ENCODE results near the gene ACSS1. TPM values are rescaled to one million over a fixed set of nuclear protein-coding genes. Genes with fewer than 3 reads are reported as not detected.
"Not testable (repeated sequence)": the region's sequence is repeated elsewhere in the genome, so short reads cannot be mapped to it uniquely, and the experiment has no call there.

The ACSS1 gene
- total RNA-seq, 1 donor from 2014 or later, result 32.0 TPM

DNA sequence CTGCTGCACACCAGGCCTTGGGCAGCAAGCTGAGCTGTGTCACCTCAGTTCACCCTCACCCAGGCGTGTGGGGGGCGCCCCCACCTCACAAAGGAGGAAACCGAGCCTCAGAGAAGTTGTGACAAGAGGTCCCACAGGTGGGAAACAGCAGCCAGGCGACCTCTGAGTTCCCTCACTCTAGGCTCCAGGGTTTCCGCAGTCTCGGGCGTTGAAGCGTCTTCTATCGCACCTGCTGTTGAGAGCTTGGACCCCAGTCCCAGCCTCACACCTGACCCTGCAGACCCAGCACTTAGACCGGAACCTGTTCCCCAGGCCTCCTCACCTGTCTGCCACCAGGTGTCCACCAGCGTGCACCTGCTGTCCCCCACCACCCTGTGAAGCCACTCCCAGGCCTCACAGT is 43.1 kb downstream of the ACSS1 start:
- intact Hi-C loops (cut with micrococcal nuclease), result no loop called here

DNA sequence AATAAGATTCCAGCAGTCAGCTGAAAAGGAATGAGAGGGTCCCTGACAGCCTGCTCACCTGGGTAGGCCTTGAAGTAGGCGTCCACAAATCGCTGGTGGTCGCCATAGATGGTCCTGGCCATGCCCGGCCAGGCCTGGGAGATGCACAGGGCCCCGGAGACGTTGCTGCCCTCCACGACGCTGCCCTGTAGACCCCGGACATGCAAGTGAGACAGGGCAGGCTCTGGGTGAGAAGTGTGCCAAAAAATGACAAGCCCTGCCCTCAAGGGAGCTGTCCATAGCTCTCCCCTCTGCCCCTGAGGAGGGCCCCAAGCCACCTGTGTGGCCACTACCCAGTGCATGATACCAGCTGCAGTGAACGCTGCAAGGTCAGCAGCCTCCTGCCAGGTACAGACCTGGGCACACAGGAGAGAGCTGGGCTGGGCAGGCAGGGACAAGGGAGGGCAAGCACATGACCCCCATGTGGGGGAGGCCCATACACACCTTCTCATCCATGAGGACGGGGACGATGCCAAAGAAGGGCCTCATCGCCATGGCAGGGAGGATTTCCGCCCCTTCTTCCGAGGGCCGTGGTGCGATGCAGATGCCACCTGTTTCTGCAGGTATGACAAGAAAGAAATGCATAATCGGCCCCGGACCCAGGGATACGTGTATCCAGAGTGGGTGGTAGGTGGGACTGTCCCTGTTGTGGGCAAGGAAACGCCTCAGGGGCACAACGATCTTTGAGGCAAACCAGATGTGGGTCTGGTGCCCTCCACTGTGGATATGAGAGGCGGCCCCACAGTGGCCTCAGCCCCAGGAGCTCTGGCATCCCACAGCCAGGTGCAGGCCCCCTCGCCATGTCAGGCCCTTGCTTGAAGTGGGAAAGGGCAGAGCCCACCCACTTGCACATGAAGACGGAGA is 44.2 kb downstream of the ACSS1 start:
- intact Hi-C loops (cut with micrococcal nuclease), result no loop called here

DNA sequence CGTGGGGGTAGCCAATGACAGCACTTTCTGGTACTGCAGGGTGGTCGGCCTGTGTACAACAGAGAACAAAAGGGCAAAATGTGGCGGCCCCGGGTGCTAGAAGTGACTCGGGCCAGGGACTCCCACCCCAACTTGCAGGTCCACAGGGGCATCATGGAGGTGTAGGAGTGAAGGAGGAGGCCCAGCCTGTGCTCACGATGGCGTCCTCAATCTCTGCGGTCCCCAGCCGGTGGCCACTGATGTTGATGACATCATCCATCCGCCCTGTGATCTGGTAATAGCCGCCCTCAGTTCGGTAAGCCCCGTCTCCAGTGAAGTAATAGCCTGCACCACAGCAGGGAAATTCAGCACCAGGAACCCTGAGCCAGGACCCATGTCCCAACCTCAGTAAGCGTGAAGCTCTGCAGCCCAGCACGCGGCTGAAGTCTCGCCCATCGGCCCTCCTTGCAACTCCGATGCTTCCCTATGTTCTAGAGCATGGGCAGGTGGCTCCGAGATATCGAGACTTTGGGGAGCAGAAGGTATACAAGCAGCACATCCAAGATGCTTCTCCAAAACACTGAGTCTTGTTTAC is 45.2 kb downstream of the ACSS1 start:
- intact Hi-C loops (cut with micrococcal nuclease), result no loop called here

DNA sequence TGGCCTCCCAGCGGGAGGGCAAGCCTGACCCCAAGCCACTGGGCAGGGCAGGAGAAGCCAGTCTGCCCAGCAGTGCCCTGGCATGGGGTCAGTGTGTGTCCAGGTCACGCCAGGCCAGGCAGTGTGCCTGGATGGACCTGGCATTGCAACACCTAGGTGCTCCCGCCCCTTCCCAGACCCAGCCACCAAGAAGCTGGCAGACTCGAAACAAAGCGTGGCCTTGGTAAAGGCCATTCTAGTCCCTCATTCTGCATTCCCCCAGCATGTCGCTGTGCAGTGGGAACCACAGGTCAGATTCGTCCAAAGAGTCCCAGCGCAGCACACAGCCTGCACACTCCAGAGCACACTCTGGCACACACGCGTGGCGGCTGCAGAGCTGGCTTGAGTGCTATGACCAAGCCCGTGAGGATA is 46.1 kb downstream of the ACSS1 start:
- intact Hi-C loops (cut with micrococcal nuclease), result no loop called here

DNA sequence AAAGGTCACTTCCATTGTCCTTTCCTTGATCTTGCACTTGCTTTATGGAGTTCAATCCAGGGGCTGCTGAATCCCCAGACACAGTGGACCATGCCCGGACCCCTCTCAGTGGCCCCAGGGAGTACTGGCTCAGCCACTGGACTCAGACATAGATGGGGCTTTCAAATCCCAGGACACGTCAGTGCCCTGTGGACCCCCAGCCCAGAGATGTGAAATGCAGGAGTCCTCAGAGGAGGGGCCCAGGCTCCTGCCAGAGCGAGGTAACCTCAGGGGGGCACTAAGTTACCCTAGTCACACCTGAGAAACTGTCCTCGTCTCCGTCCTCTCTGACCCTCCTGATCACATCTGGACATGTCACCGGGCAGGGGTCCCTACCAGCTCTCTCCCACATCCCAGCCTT is 46.7 kb downstream of the ACSS1 start:
- intact Hi-C loops (cut with micrococcal nuclease), result no loop called here

DNA sequence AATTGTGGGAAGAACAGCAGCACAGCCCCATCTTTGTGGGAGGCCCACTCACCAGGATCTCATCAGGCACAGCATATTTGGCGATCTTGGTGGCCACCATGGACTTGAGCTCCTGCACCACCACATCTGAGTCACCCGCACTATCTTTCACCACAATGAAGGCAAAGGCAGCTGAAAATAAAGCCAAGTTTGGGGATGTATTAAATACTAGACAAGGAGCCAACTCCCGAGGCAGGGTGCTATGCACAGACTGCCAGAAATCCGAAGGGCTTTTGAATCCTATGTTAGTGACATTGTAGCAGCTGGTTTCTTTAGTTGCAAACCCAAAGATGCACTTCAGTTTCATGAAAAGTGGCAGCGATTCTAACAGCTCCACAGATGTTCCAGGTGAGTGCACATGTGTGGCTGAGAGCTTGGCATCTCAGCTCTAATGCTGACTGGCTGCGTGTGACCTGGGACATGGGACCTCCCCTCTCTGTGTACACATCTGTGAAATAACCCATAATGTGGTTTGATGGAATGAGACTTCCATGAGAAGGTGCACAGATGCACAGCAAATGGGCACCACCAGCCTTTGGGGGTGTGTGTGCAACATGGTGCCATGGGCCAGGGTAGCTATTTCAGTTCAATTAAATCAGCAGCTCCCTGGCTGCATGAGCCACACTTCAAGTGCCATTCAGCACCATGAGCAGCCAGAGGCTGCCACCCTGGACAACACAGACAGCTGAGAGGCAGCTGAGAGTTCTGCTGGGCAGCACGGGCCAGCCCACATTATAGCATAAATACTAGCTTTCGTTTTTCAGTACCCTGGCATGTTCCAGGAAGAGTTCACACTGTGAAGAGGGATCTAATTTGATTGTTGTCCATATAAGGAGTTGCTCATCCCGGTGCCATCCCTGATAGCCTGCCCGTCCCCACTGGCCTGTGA is 48.5 kb downstream of the ACSS1 start:
- intact Hi-C loops (cut with micrococcal nuclease), result no loop called here

DNA sequence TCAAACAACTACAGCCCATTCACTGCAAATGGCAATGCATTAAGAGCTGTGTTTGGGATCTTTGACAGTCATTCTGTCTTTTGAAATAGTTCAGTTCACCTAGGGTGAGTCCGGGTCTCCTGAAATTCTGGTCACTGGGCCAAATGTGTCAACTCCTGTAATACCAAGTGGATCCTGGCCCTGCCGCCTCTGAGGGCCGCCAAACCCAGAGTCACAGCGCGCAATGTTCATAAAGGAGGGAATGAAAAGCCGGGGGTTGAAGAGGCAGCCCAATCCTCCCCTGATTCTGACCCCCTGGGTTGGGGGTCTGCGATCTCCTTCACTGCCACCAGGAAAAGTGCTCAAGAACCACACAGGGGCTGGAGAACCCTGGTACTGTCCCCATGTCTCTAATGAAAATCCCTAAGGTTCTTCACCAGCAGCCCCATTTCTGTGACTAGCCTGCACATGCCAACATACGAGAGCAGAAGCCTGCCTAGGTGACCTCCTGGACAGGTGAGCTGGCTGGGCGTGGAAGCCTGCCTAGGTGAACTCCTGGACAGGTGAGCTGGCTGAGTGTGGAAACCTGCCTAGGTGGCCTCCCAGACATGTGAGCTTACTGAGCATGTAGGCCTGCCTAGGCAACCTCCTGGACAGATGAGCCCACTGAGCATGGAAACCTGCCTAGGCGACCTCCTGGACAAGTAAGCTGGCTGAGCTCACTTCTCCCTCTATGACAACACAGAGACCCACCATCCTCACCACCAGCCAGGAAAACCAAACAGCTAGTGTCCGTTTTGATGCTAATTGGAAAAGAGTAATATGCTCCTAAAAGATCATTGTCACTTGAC is 49.3 kb downstream of the ACSS1 start:
- intact Hi-C loops (cut with micrococcal nuclease), result no loop called here

DNA sequence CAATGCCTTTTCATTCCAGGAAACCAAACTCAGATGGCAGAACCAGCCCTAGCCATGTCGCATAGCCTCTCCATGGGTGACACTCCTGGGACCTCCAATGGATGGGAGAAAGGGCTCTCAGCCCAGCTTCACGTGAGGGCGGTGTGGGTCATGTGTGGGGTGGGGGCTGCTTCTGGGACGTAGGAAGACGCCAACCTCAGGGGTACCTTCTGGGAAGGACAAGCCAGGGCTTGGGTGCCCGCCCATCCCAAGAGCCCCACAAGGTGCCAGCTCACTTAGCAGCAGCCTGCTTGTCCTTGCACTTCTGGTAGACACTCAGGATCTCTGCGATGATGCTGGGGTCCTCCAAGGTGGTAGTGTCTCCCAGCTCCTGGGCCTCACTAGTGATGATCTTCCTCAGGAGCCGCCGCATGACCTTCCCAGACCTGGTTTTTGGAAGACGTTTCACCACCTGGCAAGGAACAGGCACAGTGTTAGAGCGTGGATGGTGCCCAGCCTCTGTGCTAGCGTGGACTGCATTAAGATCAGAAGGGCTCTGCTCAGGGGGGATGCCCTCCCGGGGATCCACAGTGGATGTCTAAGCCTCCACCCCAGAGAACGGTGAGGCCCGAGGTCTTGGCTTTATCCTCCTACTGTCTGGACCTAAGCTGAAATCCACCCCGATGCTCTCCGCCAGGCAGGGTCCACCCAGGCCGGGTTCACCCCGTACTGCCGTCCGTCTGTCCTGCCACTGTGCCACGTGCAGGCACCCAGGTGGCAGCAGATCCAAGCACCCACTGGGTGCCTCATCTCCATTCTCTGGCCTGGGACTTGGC is 50.2 kb downstream of the ACSS1 start:
- intact Hi-C loops (cut with micrococcal nuclease), result no loop called here

DNA sequence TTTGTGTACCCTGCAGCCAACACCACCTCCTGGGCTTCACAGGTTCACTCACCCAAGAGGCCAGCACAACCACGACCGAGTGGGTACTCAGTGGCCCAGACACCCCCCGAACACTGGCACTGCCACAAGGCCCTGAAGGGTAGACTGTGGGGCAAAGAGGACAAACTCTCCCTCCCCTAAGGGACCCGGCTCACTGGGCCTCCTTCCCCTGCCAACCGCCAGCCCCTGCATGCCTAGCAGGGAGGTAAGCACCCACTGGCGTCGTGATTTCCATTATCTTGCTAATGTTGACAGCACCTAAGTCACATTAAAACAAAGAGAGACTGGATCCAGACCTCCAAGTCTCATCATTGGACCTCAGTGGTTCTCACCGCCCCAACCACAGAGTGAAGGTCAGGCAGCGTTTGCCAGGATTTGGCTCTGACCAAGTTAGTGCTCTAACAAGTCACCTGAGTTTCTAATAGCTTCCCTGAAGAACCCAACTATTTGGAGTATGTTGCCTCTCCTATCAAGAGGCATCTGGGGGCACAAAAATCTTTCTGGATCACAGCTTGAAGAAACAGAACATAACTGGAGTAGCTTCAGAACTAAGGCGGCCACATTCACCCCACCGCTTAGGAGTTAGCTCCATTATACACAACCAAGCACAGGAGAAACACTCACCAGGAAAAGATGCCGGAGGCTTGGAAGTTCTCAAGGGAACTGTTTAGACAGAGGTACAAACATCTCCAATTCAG is 51.3 kb downstream of the ACSS1 start:
- intact Hi-C loops (cut with micrococcal nuclease), result no loop called here

DNA sequence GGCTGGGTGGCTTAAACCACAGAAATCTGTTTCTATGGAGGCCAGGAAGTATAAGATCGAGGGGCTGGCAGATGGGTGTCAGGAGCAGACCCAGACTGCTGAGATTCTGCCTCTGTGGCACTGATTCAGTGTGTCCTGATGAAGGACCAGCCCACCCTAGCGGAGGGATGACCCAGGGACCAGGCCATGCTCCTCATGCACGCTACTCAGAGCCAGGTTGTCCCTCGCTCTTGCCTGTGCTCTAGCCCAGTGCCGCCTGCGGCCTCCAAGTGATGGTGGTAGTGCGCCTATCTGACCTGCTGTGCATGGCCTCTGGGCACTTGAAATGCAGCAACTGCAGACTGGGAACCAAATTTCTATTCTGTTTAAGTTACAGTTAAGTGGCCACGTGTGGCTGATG is 52.3 kb downstream of the ACSS1 start:
- intact Hi-C loops (cut with micrococcal nuclease), result no loop called here

DNA sequence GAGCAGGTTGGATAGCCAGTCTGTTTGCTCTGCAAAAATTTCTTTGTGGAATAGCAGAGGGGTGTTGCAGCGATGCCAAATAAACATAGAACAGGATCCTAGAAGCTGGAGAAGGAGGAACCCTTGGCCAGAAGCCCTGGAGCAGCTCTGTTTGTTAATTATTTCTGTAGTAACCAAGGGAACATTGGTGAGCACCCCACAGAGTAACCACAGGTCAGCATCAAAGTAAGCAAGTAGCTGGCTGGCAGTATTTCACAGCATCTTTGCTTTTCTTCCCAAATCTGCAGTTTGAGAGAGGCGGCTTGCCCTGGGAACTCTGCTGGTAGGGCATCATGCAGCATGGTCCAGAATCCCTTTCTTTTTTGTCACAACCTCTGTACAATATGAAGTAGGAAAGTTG is 52.7 kb downstream of the ACSS1 start:
- intact Hi-C loops (cut with micrococcal nuclease), result no loop called here

DNA sequence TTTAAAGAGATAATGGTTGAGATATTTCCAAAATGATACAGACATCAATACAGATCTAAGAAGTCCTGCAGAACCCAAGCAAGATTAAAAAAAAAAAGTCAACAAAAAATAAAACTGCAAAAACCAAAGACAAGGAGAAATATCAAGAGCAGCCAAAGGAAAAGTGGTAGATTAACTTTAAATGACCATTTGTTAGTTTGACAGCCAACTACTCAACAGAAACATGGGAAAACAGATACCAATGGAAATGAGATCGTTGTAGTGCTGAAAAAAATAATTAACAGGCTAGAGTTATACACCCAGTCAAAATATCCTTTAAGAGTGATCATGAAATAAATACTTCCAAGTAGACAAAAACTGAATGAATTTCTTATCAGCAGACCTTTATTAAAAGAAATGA is 54.9 kb downstream of the ACSS1 start:
- intact Hi-C loops (cut with micrococcal nuclease), result no loop called here

DNA sequence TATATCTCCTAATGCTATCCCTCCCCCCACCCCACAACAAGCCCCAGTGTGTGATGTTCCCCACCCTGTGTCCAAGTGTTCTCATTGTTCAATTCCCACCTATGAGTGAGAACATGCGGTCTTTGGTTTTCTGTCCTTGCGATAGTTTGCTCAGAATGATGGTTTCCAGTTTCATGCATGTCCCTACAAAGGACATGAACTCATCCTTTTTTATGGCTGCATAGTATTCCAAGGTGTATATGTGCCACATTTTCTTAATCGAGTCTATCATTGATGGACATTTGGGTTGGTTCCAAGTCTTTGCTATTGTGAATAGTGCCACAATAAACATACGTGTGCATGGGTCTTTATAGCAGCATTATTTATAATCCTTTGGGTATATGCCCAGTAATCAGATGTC is 56.6 kb downstream of the ACSS1 start:
- intact Hi-C loops (cut with micrococcal nuclease), result not testable (repeated sequence)

DNA sequence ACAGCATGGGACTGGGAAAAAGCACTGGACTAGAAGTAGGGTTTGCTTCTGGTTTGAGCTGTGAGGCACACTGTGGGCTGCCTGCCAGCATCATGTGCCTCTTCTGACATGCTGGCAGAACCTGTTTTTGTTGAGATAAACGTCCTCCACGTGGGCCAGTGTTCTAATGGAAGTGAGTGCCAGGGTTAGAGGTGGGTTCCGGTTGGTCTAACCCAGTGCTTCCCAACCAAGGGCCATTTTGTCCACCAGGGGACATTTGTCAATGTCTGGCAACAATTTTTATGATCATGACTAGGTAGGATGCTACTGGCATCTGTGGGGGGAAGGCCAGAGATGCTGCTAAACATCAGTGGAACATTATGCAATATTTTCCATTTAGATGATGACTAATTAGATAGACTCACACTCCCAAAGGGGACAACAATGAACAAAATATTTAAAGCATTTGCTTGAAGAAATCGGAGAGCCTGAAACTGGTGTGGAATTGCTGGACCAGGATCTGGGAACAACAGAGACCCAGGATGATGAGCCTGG is 57.6 kb downstream of the ACSS1 start:
- intact Hi-C loops (cut with micrococcal nuclease), result no loop called here

DNA sequence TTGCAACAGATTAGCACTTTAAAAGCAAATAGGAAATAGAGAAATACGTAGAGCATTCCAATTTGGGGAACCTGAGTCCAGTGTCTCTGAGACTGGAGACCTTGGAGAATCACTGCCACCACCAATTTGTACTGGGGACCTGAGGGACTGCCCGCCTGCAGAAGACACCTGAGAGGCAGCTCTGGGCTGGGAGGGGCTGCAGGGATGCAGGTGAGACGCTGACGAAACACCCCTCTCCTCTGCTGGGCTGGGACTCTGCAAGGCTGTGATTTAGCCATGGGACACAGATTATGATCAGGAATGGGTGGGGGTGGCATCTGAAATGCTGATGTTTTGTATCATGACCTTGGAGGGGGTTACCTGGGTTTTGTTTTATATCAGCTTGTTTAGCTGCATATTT is 58.4 kb downstream of the ACSS1 start:
- intact Hi-C loops (cut with micrococcal nuclease), result no loop called here

DNA sequence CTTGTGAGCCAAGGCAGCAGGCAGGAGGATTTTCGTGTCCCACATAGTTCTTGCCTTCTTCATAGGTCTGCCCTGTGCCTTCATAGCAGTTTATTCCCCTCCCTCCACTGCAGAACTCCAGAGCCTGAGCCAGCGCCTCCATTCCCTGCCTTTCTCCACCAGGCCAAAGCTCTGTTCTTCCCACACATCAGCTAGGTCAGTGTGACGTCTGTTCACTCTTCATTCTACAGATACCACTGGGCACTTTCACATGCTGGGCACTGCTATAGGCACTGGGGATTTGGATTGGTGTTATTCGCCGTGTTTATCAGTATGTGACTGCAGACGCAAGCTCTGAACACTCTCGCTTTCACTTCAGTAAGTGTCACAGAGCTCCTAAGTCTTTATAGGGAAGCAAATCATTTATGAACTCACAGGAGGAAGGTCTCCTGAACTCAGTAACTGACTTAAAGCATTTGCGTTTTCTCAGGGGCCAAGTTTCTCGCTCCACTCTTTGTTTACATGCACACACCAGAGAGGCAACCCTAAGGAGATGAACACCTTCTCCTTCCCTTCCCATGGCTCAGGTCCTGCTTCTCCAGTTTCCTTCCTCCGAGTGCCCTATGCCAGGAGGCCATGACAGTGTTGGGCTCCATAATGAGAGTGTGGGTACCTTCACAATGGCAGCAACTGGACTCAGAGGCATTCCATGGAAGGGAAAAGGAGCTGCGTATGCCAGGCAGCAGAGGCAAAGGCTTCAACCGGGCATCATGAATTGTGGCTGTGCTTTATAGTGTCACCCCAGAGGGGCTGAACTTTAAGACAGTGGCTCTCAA is 59.1 kb downstream of the ACSS1 start:
- intact Hi-C loops (cut with micrococcal nuclease), result no loop called here

DNA sequence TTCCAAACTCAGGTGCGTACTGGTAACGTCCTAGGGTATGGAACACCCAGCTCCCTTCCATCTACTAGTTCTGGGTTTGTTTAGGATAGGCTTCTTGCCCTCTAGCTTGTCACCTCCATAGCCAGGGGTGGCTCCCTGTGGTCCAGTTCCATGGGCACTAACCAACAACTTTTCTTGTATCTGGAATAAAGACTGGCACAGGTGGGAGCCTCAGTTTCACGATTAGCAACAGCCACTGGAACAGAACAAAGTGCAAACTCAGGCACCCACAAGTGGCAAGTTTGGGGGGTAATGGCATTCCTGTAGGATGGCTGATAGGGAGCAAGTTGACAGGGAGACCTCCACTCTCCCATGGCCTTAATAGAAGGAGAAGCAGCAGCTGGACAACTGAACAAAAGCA is 59.8 kb downstream of the ACSS1 start:
- intact Hi-C loops (cut with micrococcal nuclease), result no loop called here

Data from T-helper 2 cell treated with Interferon-gamma antibody and Interleukin-4, amounts not matched to agents 100 ng/mL and 5 ng/mL, for 36 hours (primary cell).